Erythroblast (primary cell): ENCODE measurements around the gene ATP1A3.

Source experiments
- GATA1 ChIP-seq: IDR thresholded peaks from 2 replicates; pipeline ENCODE4 v1.6.1; 2011; ENCODE audit warnings: low read depth, mild to moderate bottlenecking, control low read depth, low read length, moderate library complexity
- POLR2A ChIP-seq: IDR thresholded peaks from 2 replicates; pipeline ENCODE4 v1.6.1; 2011; ENCODE audit warnings: mild to moderate bottlenecking, low read length

- no peak for TF ChIP-seq POLR2A
- no peak for TF ChIP-seq GATA1
These were observed 37.4 kb downstream of the ATP1A3 start for GRCh38 chr19:41956621-41957020.
